Measurements from ENCODE around the gene LATS2. TPM values are rescaled to one million over a fixed set of nuclear protein-coding genes. Genes with fewer than 3 reads are reported as not detected.

The LATS2 gene
- total RNA-seq, 2 donors from 2014 or later: 1.7 to 8.4 TPM

- DNase-seq (ENCODE audit: low spot score in 2 of 2) (no peak), ATAC-seq (no peak)
Observed at GRCh38 chr13:21012841-21013681, 48.3 kb downstream of the LATS2 start.

GRCh38 chr13:21012211-21012610, 49.2 kb downstream of the LATS2 start:
- H3K27ac Mint-ChIP-seq: no peak overlapping the region
- peaks cover 0 to 6% of the 10 kb centered on the region in 2 donors for H3K9me3 Mint-ChIP-seq
- H3K36me3 Mint-ChIP-seq: peaks cover 0 to 17% of the 10 kb centered on the region in 2 donors
- ATAC-seq: no peak
- DNase-seq (ENCODE audit: low spot score in 2 of 2): no peak

More at GRCh38 chr13:21012841-21013681, 48.3 kb downstream of the LATS2 start:
- Mint-ChIP-seq H3K9me3 (peaks cover 0 to 6% of the 10 kb centered on the region in 2 donors), H3K36me3 (peaks cover 0 to 17% of the 10 kb centered on the region in 2 donors), H3K27ac (no peak overlapping the region)

GRCh38 chr13:21011378-21011777, 50.0 kb downstream of the LATS2 start:
- Mint-ChIP-seq H3K36me3 (peaks cover 0 to 10% of the 10 kb centered on the region in 2 donors), H3K27ac (peak overlapping the region in 1 of 2 donors; percentile 60), H3K9me3 (peaks cover 0 to 6% of the 10 kb centered on the region in 2 donors)
- ATAC-seq (no peak), DNase-seq (ENCODE audit: low spot score in 2 of 2) (no peak)

- H3K36me3 Mint-ChIP-seq: peaks cover 0 to 10% of the 10 kb centered on the region in 2 donors
- ATAC-seq: peak in 1 of 2 donors; percentile 57
Observed at GRCh38 chr13:21010621-21011020, 50.8 kb downstream of the LATS2 start.

GRCh38 chr13:21009036-21009435, 52.4 kb downstream of the LATS2 start:
- Mint-ChIP-seq H3K27ac (peak overlapping the region in 1 of 2 donors; percentile 37), H3K9me3 (peaks cover 0 to 6% of the 10 kb centered on the region in 2 donors), H3K36me3 (peaks cover 0 to 10% of the 10 kb centered on the region in 2 donors)
- no peak for ATAC-seq
- DNase-seq (ENCODE audit: low spot score in 2 of 2): no peak

More at GRCh38 chr13:21010621-21011020, 50.8 kb downstream of the LATS2 start:
- peaks cover 0 to 6% of the 10 kb centered on the region in 2 donors for H3K9me3 Mint-ChIP-seq
- peak overlapping the region in 1 of 2 donors; percentile 37 for H3K27ac Mint-ChIP-seq
- DNase-seq (ENCODE audit: low spot score in 2 of 2): no peak

GRCh38 chr13:21008026-21008425, 53.4 kb downstream of the LATS2 start:
- ATAC-seq: no peak
- peaks cover 0 to 10% of the 10 kb centered on the region in 2 donors for H3K36me3 Mint-ChIP-seq
- H3K9me3 Mint-ChIP-seq: peaks cover 0 to 6% of the 10 kb centered on the region in 2 donors
- DNase-seq (ENCODE audit: low spot score in 2 of 2): no peak
- no peak overlapping the region for H3K27ac Mint-ChIP-seq

GRCh38 chr13:21006141-21007005, 55.0 kb downstream of the LATS2 start:
- DNase-seq (ENCODE audit: low spot score in 2 of 2) (no peak), ATAC-seq (no peak)
- peaks cover 0 to 10% of the 10 kb centered on the region in 2 donors for H3K36me3 Mint-ChIP-seq
- H3K9me3 Mint-ChIP-seq: peaks cover 0 to 6% of the 10 kb centered on the region in 2 donors
- no peak overlapping the region for H3K27ac Mint-ChIP-seq

- Mint-ChIP-seq H3K9me3 (no peaks in the 10 kb centered on the region), H3K27ac (no peak overlapping the region), H3K36me3 (no peaks in the 10 kb centered on the region)
- ATAC-seq (no peak), DNase-seq (ENCODE audit: low spot score in 2 of 2) (no peak)
Observed at GRCh38 chr13:21005193-21005592, 56.2 kb downstream of the LATS2 start.

GRCh38 chr13:21001471-21001870, 59.9 kb downstream of the LATS2 start:
- no peaks in the 10 kb centered on the region for H3K36me3 Mint-ChIP-seq
- ATAC-seq: no peak
- DNase-seq (ENCODE audit: low spot score in 2 of 2): no peak
- H3K27ac Mint-ChIP-seq: no peak overlapping the region
- no peaks in the 10 kb centered on the region for H3K9me3 Mint-ChIP-seq

- no peak for DNase-seq (ENCODE audit: low spot score in 2 of 2)
- ATAC-seq: no peak
- no peaks in the 10 kb centered on the region for H3K9me3 Mint-ChIP-seq
- H3K27ac Mint-ChIP-seq: no peak overlapping the region
- H3K36me3 Mint-ChIP-seq: no peaks in the 10 kb centered on the region
Observed at GRCh38 chr13:21000647-21001046, 60.7 kb downstream of the LATS2 start.

- Mint-ChIP-seq H3K9me3 (no peaks in the 10 kb centered on the region), H3K27ac (no peak overlapping the region), H3K36me3 (no peaks in the 10 kb centered on the region)
- DNase-seq (ENCODE audit: low spot score in 2 of 2) (no peak), ATAC-seq (no peak)
Observed at GRCh38 chr13:20998649-20999415, 62.6 kb downstream of the LATS2 start.

GRCh38 chr13:20997301-20998161, 63.9 kb downstream of the LATS2 start:
- H3K36me3 Mint-ChIP-seq: no peaks in the 10 kb centered on the region
- H3K9me3 Mint-ChIP-seq: no peaks in the 10 kb centered on the region
- DNase-seq (ENCODE audit: low spot score in 2 of 2) (no peak), ATAC-seq (no peak)
- H3K27ac Mint-ChIP-seq: no peak overlapping the region

- no peaks in the 10 kb centered on the region for H3K9me3 Mint-ChIP-seq
- no peak overlapping the region for H3K27ac Mint-ChIP-seq
- no peaks in the 10 kb centered on the region for H3K36me3 Mint-ChIP-seq
- DNase-seq (ENCODE audit: low spot score in 2 of 2): no peak
- no peak for ATAC-seq
Observed at GRCh38 chr13:20995245-20995838, 66.0 kb downstream of the LATS2 start.

- H3K27ac Mint-ChIP-seq: no peak overlapping the region
- DNase-seq (ENCODE audit: low spot score in 2 of 2) (no peak), ATAC-seq (no peak)
- no peaks in the 10 kb centered on the region for H3K36me3 Mint-ChIP-seq
- no peaks in the 10 kb centered on the region for H3K9me3 Mint-ChIP-seq
Observed at GRCh38 chr13:20994441-20994821, 67.0 kb downstream of the LATS2 start.

- DNase-seq (ENCODE audit: low spot score in 2 of 2) (no peak), ATAC-seq (peak in 1 of 2 donors; percentile 63)
- H3K9me3 Mint-ChIP-seq: no peaks in the 10 kb centered on the region
- H3K27ac Mint-ChIP-seq: no peak overlapping the region
- no peaks in the 10 kb centered on the region for H3K36me3 Mint-ChIP-seq
Observed at GRCh38 chr13:20993661-20994440, 67.5 kb downstream of the LATS2 start.
